WTC11 (cell line): Measurements from ENCODE around the gene GOLGA6L10.
"Not testable (repeated sequence)": the region's sequence is repeated elsewhere in the genome, so short reads cannot be mapped to it uniquely, and the experiment has no call there.

Experiments
- ESRRA ChIP-seq: sonication (generic); formaldehyde crosslinking; IDR thresholded peaks from 2 replicates; pipeline ENCODE4 v1.8.1; 2022; ENCODE audit warnings: mild to moderate bottlenecking, missing genetic modification reagents, borderline replicate concordance
- ETV6 ChIP-seq: sonication (generic); formaldehyde crosslinking; IDR thresholded peaks from 2 replicates; pipeline ENCODE4 v1.8.1; 2022; ENCODE audit warnings: mild to moderate bottlenecking, missing genetic modification reagents
- GRHL2 ChIP-seq: fragments of 250-450 bp; sonication (Bioruptor Pico); IDR thresholded peaks from 2 replicates; pipeline ENCODE4 v1.8.0; 2022; ENCODE audit warnings: mild to moderate bottlenecking, moderate library complexity; ENCODE audit not compliant: insufficient replicate concordance, severe bottlenecking
- JUN ChIP-seq: sonication (generic); formaldehyde crosslinking; IDR thresholded peaks from 2 replicates; pipeline ENCODE4 v1.8.0; 2023; ENCODE audit warnings: mild to moderate bottlenecking, missing genetic modification reagents
- ZNF121 ChIP-seq: sonication (generic); formaldehyde crosslinking; IDR thresholded peaks from 2 replicates; pipeline ENCODE4 v1.8.0; 2023; ENCODE audit warnings: missing genetic modification reagents
- ZNF219 ChIP-seq: sonication (generic); formaldehyde crosslinking; IDR thresholded peaks from 2 replicates; pipeline ENCODE4 v1.8.0; 2023; ENCODE audit warnings: missing genetic modification reagents, mild to moderate bottlenecking, borderline replicate concordance
- TF ChIP-seq, protein P1 (sequence below): fragments of 200-600 bp; IDR thresholded peaks from 2 replicates; pipeline ENCODE4 v1.8.0; 2022; ENCODE audit warnings: antibody characterized with exemption
- TF ChIP-seq, protein P2 (sequence below): sonication (generic); formaldehyde crosslinking; IDR thresholded peaks from 2 replicates; pipeline ENCODE4 v1.8.1; 2022; ENCODE audit warnings: mild to moderate bottlenecking, missing genetic modification reagents, moderate library complexity, borderline replicate concordance
- TF ChIP-seq, protein P3 (sequence below): sonication (generic); formaldehyde crosslinking; IDR thresholded peaks from 2 replicates; pipeline ENCODE4 v1.8.0; 2022; ENCODE audit warnings: mild to moderate bottlenecking, missing genetic modification reagents
- TF ChIP-seq, protein P4 (sequence below): sonication (generic); formaldehyde crosslinking; IDR thresholded peaks from 2 replicates; pipeline ENCODE4 v1.8.0; 2022; ENCODE audit warnings: mild to moderate bottlenecking, missing genetic modification reagents
- TF ChIP-seq, protein P5 (sequence below): sonication (generic); formaldehyde crosslinking; IDR thresholded peaks from 2 replicates; pipeline ENCODE4 v1.8.0; 2022; ENCODE audit warnings: mild to moderate bottlenecking, missing genetic modification reagents
- TF ChIP-seq, protein P6 (sequence below): sonication (generic); formaldehyde crosslinking; IDR thresholded peaks from 2 replicates; pipeline ENCODE4 v1.8.0; 2022; ENCODE audit warnings: mild to moderate bottlenecking, missing genetic modification reagents

DNA sequence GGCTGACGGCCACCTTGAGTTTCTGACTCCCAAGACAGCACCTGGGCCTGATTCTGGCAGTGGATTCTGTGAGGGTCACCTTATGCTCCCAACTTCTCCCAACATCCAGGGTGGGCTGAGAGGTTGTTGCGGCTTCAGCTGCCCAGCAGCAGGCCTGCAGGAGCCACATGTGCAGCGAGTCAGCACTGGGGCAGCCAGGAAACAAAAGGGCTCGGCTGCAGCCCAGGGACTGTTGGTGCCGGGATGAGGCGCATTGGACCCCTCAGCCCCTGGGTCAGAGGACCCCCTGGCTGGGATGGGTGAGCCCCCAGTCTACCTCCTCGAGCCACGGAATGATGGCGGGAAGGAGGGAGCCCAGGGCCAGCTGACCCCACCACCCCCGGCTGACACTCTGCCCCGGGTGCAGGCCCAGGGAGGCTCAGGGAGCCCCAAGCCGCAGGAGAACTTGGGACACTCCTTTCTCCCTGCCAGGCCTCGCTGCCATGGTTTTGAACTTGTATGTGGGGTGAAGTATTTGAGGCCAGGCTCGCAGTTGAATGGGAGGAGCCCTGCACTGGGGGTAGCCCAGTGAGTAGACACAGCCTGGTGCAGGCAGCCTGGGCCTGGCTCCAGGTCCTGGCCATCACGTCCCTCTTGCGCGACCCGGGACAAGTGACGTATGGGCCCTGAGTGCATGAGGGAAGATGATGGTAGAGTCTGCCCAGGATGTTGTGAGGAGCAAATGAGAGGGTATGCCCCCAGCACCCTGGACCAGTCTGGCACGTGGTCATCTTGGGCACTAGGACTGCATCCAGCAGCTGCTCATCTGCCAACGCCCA, 35.1 kb downstream of the GOLGA6L10 start:
- TF ChIP-seq, protein P1, sequence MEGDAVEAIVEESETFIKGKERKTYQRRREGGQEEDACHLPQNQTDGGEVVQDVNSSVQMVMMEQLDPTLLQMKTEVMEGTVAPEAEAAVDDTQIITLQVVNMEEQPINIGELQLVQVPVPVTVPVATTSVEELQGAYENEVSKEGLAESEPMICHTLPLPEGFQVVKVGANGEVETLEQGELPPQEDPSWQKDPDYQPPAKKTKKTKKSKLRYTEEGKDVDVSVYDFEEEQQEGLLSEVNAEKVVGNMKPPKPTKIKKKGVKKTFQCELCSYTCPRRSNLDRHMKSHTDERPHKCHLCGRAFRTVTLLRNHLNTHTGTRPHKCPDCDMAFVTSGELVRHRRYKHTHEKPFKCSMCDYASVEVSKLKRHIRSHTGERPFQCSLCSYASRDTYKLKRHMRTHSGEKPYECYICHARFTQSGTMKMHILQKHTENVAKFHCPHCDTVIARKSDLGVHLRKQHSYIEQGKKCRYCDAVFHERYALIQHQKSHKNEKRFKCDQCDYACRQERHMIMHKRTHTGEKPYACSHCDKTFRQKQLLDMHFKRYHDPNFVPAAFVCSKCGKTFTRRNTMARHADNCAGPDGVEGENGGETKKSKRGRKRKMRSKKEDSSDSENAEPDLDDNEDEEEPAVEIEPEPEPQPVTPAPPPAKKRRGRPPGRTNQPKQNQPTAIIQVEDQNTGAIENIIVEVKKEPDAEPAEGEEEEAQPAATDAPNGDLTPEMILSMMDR: not testable (repeated sequence)
- TF ChIP-seq, protein P2, sequence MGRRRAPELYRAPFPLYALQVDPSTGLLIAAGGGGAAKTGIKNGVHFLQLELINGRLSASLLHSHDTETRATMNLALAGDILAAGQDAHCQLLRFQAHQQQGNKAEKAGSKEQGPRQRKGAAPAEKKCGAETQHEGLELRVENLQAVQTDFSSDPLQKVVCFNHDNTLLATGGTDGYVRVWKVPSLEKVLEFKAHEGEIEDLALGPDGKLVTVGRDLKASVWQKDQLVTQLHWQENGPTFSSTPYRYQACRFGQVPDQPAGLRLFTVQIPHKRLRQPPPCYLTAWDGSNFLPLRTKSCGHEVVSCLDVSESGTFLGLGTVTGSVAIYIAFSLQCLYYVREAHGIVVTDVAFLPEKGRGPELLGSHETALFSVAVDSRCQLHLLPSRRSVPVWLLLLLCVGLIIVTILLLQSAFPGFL: not testable (repeated sequence)
- TF ChIP-seq, protein P3, sequence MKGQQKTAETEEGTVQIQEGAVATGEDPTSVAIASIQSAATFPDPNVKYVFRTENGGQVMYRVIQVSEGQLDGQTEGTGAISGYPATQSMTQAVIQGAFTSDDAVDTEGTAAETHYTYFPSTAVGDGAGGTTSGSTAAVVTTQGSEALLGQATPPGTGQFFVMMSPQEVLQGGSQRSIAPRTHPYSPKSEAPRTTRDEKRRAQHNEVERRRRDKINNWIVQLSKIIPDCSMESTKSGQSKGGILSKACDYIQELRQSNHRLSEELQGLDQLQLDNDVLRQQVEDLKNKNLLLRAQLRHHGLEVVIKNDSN (CRISPR knock-in tag): not testable (repeated sequence)
- TF ChIP-seq, protein P4, sequence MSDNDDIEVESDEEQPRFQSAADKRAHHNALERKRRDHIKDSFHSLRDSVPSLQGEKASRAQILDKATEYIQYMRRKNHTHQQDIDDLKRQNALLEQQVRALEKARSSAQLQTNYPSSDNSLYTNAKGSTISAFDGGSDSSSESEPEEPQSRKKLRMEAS: not testable (repeated sequence)
- TF ChIP-seq ETV6 (CRISPR knock-in tag); ZNF219 (CRISPR knock-in tag); ESRRA (CRISPR knock-in tag); JUN; ZNF121 (CRISPR knock-in tag); GRHL2: not testable (repeated sequence)
- TF ChIP-seq, protein P5, sequence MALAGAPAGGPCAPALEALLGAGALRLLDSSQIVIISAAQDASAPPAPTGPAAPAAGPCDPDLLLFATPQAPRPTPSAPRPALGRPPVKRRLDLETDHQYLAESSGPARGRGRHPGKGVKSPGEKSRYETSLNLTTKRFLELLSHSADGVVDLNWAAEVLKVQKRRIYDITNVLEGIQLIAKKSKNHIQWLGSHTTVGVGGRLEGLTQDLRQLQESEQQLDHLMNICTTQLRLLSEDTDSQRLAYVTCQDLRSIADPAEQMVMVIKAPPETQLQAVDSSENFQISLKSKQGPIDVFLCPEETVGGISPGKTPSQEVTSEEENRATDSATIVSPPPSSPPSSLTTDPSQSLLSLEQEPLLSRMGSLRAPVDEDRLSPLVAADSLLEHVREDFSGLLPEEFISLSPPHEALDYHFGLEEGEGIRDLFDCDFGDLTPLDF (CRISPR knock-in tag): not testable (repeated sequence)
- TF ChIP-seq, protein P6, sequence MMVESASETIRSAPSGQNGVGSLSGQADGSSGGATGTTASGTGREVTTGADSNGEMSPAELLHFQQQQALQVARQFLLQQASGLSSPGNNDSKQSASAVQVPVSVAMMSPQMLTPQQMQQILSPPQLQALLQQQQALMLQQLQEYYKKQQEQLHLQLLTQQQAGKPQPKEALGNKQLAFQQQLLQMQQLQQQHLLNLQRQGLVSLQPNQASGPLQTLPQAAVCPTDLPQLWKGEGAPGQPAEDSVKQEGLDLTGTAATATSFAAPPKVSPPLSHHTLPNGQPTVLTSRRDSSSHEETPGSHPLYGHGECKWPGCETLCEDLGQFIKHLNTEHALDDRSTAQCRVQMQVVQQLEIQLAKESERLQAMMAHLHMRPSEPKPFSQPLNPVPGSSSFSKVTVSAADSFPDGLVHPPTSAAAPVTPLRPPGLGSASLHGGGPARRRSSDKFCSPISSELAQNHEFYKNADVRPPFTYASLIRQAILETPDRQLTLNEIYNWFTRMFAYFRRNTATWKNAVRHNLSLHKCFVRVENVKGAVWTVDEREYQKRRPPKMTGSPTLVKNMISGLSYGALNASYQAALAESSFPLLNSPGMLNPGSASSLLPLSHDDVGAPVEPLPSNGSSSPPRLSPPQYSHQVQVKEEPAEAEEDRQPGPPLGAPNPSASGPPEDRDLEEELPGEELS (CRISPR knock-in tag): not testable (repeated sequence)
